ENCODE results near the gene WDR54. TPM values are rescaled to one million over a fixed set of nuclear protein-coding genes. Genes with fewer than 3 reads are reported as not detected.

The WDR54 gene
- total RNA-seq, 1 donor from 2014 or later = 11.3 TPM

Other genes with a start within 250 kb of the WDR54 start
- gene MOB1A, start 242.9 kb upstream of the WDR54 start, total RNA-seq = 96.9 TPM
- 92.5 TPM for gene MTHFD2, start 223.1 kb upstream of the WDR54 start, total RNA-seq
- gene SLC4A5, start 78.3 kb upstream of the WDR54 start, total RNA-seq = 7.2 TPM
- gene DCTN1, start 41.4 kb upstream of the WDR54 start, total RNA-seq = 143 TPM
- 5.5 TPM for gene C2orf81, start 111 bp upstream of the WDR54 start, total RNA-seq
- gene RTKN, start 20.2 kb downstream of the WDR54 start, total RNA-seq = 36.4 TPM
- 55.9 TPM for gene INO80B, start 33.4 kb downstream of the WDR54 start, total RNA-seq
- gene WBP1, start 36.7 kb downstream of the WDR54 start, total RNA-seq = 100 TPM
- gene MOGS, start 43.7 kb downstream of the WDR54 start, total RNA-seq = 51.6 TPM
- 71.8 TPM for gene MRPL53, start 51.0 kb downstream of the WDR54 start, total RNA-seq
- 28.6 TPM for gene CCDC142, start 61.3 kb downstream of the WDR54 start, total RNA-seq
- gene TTC31, start 61.4 kb downstream of the WDR54 start, total RNA-seq = 22.5 TPM
- 0.36 TPM for gene LBX2, start 77.9 kb downstream of the WDR54 start, total RNA-seq
- 46.6 TPM for gene PCGF1, start 86.0 kb downstream of the WDR54 start, total RNA-seq
- not detected for gene TLX2, start 92.7 kb downstream of the WDR54 start, total RNA-seq
- gene DQX1, start 104.5 kb downstream of the WDR54 start, total RNA-seq = 1.4 TPM
- gene AUP1, start 108.0 kb downstream of the WDR54 start, total RNA-seq = 98.5 TPM
- gene HTRA2, start 108.2 kb downstream of the WDR54 start, total RNA-seq = 22.4 TPM
- 6.4 TPM for gene LOXL3, start 132.2 kb downstream of the WDR54 start, total RNA-seq
- gene DOK1, start 133.0 kb downstream of the WDR54 start, total RNA-seq = 11.8 TPM
- gene M1AP, start 226.6 kb downstream of the WDR54 start, total RNA-seq = 1.4 TPM
- gene SEMA4F, start 232.5 kb downstream of the WDR54 start, total RNA-seq = 9.1 TPM